Fibroblast of the aortic adventitia (primary cell): ENCODE data around the gene DNAJB7. TPM values are rescaled to one million over a fixed set of nuclear protein-coding genes. Genes with fewer than 3 reads are reported as not detected.

ENCODE experiments used
- DNase-seq: peaks from one replicate; pipeline ENCODE4 v3.0.0-alpha.2; 2010; ENCODE audit warnings: low read depth
- H3K4me3 ChIP-seq: 2 replicates; pipeline ENCODE4 v1.5.1; 2011; ENCODE audit warnings: low read depth, mild to moderate bottlenecking, control low read depth, low read length, moderate library complexity
- total RNA-seq: library from RNA; depleted of rRNA; stranded (reverse); fragments of >200 nt; gene quantifications from 2 replicates; pipeline ENCODE4 v1.2.3, GENCODE V29; 2012; ENCODE audit warnings: low replicate concordance
- TF ChIP-seq, protein P1 (sequence below): IDR thresholded peaks from 2 replicates; pipeline ENCODE4 v1.5.1; 2011; ENCODE audit warnings: mild to moderate bottlenecking, low read length, control low read depth, inconsistent platforms; ENCODE audit not compliant: insufficient read depth

The DNAJB7 gene
- total RNA-seq, 1 donor: not detected

GRCh38 chr22:40862537-40862936 is 624 bp upstream of the DNAJB7 start:
- TF ChIP-seq, protein P1, sequence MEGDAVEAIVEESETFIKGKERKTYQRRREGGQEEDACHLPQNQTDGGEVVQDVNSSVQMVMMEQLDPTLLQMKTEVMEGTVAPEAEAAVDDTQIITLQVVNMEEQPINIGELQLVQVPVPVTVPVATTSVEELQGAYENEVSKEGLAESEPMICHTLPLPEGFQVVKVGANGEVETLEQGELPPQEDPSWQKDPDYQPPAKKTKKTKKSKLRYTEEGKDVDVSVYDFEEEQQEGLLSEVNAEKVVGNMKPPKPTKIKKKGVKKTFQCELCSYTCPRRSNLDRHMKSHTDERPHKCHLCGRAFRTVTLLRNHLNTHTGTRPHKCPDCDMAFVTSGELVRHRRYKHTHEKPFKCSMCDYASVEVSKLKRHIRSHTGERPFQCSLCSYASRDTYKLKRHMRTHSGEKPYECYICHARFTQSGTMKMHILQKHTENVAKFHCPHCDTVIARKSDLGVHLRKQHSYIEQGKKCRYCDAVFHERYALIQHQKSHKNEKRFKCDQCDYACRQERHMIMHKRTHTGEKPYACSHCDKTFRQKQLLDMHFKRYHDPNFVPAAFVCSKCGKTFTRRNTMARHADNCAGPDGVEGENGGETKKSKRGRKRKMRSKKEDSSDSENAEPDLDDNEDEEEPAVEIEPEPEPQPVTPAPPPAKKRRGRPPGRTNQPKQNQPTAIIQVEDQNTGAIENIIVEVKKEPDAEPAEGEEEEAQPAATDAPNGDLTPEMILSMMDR: no peak
- no peak overlapping the region for H3K4me3 ChIP-seq
- no peak for DNase-seq

GRCh38 chr22:40857309-40857855 is 4.5 kb downstream of the DNAJB7 start:
- H3K4me3 ChIP-seq: peak overlapping the region; percentile 99
- TF ChIP-seq, protein P1: no peak
- DNase-seq: peak; percentile 7

DNA sequence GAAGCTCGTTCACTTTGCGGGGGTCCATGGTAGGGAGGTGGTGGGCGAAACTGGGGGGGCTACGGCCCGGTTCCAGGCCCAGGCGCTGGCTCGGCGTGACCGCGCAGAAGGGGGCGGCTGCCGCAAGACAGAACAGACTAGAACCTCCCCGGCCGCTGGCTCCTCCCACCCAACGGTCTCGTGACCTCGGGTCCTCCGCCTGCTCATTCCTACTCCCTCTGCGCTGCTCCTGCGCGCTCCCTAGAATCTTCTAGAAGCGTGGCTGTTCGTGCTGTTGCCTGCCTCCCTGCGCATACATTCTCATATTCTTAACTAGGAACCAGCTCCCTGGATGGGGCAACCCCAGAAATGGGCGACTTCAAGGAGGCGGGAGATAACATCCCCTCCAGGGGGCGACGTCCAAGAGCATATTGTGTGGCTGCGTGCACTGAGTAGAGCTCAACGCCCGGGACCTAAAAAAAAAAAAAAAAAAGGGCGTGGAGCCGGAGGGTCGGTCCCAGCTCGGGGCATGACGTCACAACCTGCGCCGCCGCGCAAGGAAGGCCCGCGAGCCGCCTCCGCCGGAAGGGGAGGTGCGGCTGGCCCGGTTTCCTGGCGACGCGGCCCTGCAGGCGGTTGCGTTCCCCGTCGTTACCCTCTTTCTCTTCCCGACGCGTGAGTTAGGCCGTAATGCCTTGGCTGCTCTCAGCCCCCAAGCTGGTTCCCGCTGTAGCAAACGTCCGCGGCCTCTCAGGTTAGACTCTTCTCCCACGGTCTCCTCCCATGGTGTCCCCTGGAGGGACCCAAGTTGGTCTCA is 5.2 kb downstream of the DNAJB7 start, which contains the start of the genes ST13 and XPNPEP3:
TSS of gene ST13 (minus strand) at position 127 of the 796 bp plus-strand sequence. CDS start at position 28, 99 bp downstream.
TSS of gene XPNPEP3 (plus strand) at position 636 of the 796 bp plus-strand sequence. CDS start at position 670, 34 bp downstream.
- TF ChIP-seq, protein P1: peak; percentile 25
- peak; percentile 97 for DNase-seq
- peak within 1 kb of the TSS; percentile 99 for H3K4me3 ChIP-seq

- peak; percentile 28 for DNase-seq
These were observed 5.9 kb downstream of the DNAJB7 start for GRCh38 chr22:40855979-40856512.

GRCh38 chr22:40855071-40855978 is 6.6 kb downstream of the DNAJB7 start:
- TF ChIP-seq, protein P1: no peak
- DNase-seq: peak; percentile 36
- peak overlapping the region; percentile 99 for H3K4me3 ChIP-seq

More at GRCh38 chr22:40855979-40856512, 5.9 kb downstream of the DNAJB7 start:
- TF ChIP-seq, protein P1: no peak
- peak overlapping the region; percentile 99 for H3K4me3 ChIP-seq

DNA sequence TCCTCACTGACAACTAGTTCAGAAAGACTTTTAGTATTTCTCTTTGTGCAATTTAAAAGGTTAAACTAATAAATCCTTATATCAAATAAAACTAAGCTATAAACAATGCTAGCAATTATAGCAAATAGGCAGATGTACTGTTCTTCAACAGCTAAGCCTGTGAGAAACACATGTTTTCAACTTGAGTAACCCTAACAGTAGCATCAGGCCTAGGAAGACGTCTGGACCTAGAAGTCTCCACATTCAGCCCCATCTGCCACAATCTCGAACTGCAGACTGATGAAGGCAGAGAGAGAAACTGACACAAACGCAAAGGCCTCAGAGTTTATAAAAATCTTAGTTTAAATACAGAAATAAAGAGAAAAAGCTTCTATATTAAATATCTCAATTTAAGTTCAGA is 8.0 kb downstream of the DNAJB7 start:
- H3K4me3 ChIP-seq: peak overlapping the region; percentile 99
- TF ChIP-seq, protein P1: no peak
- DNase-seq: no peak
